Measurements from ENCODE around the gene KYAT1. TPM values are rescaled to one million over a fixed set of nuclear protein-coding genes. Genes with fewer than 3 reads are reported as not detected.
A peak's percentile ranks its signal among the peaks of the same experiment; 100 is the strongest.
"Not testable (repeated sequence)": the region's sequence is repeated elsewhere in the genome, so short reads cannot be mapped to it uniquely, and the experiment has no call there.

Gene KYAT1
- total RNA-seq, 2 donors from 2014 or later = 19.9 to 49.0 TPM

- no peak for ATAC-seq
- H3K9me3 Mint-ChIP-seq = no peaks in the 10 kb centered on the region
- peak overlapping the region in 1 of 2 donors; percentile 59 for H3K27ac Mint-ChIP-seq
Observed at GRCh38 chr9:128870128-128870940, 11.4 kb downstream of the KYAT1 start.

GRCh38 chr9:128863647-128864046 lies 18.1 kb downstream of the KYAT1 start:
- Mint-ChIP-seq H3K27ac (no peak overlapping the region), H3K9me3 (no peaks in the 10 kb centered on the region), H3K36me3 (no peaks in the 10 kb centered on the region)
- ATAC-seq (peak; percentile 94 to 98), DNase-seq (ENCODE audit: low spot score in 2 of 2) (peak; percentile 76 to 91)

More at GRCh38 chr9:128870128-128870940, 11.4 kb downstream of the KYAT1 start:
- DNase-seq (ENCODE audit: low spot score in 2 of 2) = no peak
- no peaks in the 10 kb centered on the region for H3K36me3 Mint-ChIP-seq

- ATAC-seq (no peak), DNase-seq (ENCODE audit: low spot score in 2 of 2) (no peak)
- Mint-ChIP-seq H3K36me3 (no peaks in the 10 kb centered on the region), H3K9me3 (no peaks in the 10 kb centered on the region), H3K27ac (no peak overlapping the region)
Observed at GRCh38 chr9:128862401-128862851, 19.3 kb downstream of the KYAT1 start.

- no peak for ATAC-seq
Observed at GRCh38 chr9:128861501-128861900, 20.2 kb downstream of the KYAT1 start.

GRCh38 chr9:128860937-128861336 lies 20.8 kb downstream of the KYAT1 start:
- no peak for DNase-seq (ENCODE audit: low spot score in 2 of 2)

More at GRCh38 chr9:128861501-128861900, 20.2 kb downstream of the KYAT1 start:
- no peaks in the 10 kb centered on the region for H3K36me3 Mint-ChIP-seq
- DNase-seq (ENCODE audit: low spot score in 2 of 2) = no peak
- H3K9me3 Mint-ChIP-seq = no peaks in the 10 kb centered on the region
- H3K27ac Mint-ChIP-seq = no peak overlapping the region

GRCh38 chr9:128858476-128858875 lies 23.3 kb downstream of the KYAT1 start:
- H3K9me3 Mint-ChIP-seq; H3K27ac Mint-ChIP-seq; ATAC-seq; H3K36me3 Mint-ChIP-seq; DNase-seq (ENCODE audit: low spot score in 2 of 2): not testable (repeated sequence)

More at GRCh38 chr9:128860937-128861336, 20.8 kb downstream of the KYAT1 start:
- Mint-ChIP-seq H3K9me3 (no peaks in the 10 kb centered on the region), H3K27ac (no peak overlapping the region), H3K36me3 (no peaks in the 10 kb centered on the region)
- no peak for ATAC-seq

- DNase-seq (ENCODE audit: low spot score in 2 of 2); H3K27ac Mint-ChIP-seq; ATAC-seq: not testable (repeated sequence)
- Mint-ChIP-seq H3K36me3 (peaks cover 9 to 16% of the 10 kb centered on the region in 2 donors), H3K9me3 (peaks cover 8 to 13% of the 10 kb centered on the region in 2 donors)
Observed at GRCh38 chr9:128854454-128854853, 27.3 kb downstream of the KYAT1 start.

- ATAC-seq; H3K27ac Mint-ChIP-seq; DNase-seq (ENCODE audit: low spot score in 2 of 2): not testable (repeated sequence)
- peaks cover 15 to 16% of the 10 kb centered on the region in 2 donors for H3K36me3 Mint-ChIP-seq
- H3K9me3 Mint-ChIP-seq = peaks cover 8 to 13% of the 10 kb centered on the region in 2 donors
Observed at GRCh38 chr9:128852646-128853045, 29.1 kb downstream of the KYAT1 start.

GRCh38 chr9:128851779-128852600 lies 29.8 kb downstream of the KYAT1 start:
- Mint-ChIP-seq H3K9me3 (peaks cover 8 to 13% of the 10 kb centered on the region in 2 donors), H3K36me3 (peaks cover 16% of the 10 kb centered on the region in 2 donors)
- peak in 1 of 2 donors; percentile 13 for DNase-seq (ENCODE audit: low spot score in 2 of 2)
- H3K27ac Mint-ChIP-seq, ATAC-seq: not testable (repeated sequence)

GRCh38 chr9:128851024-128851423 lies 30.7 kb downstream of the KYAT1 start:
- H3K9me3 Mint-ChIP-seq = peaks cover 8 to 13% of the 10 kb centered on the region in 2 donors
- not testable (repeated sequence) for DNase-seq (ENCODE audit: low spot score in 2 of 2); ATAC-seq; H3K27ac Mint-ChIP-seq
- H3K36me3 Mint-ChIP-seq = peaks cover 16% of the 10 kb centered on the region in 2 donors

- DNase-seq (ENCODE audit: low spot score in 2 of 2) = no peak
- Mint-ChIP-seq H3K27ac (peak overlapping the region in 1 of 2 donors; percentile 9), H3K9me3 (peaks cover 8 to 13% of the 10 kb centered on the region in 2 donors), H3K36me3 (peaks cover 16% of the 10 kb centered on the region in 2 donors)
- no peak for ATAC-seq
Observed at GRCh38 chr9:128847803-128848202, 33.9 kb downstream of the KYAT1 start.

- H3K9me3 Mint-ChIP-seq = peaks cover 7 to 13% of the 10 kb centered on the region in 2 donors
- no peak overlapping the region for H3K27ac Mint-ChIP-seq
- H3K36me3 Mint-ChIP-seq = peaks cover 15% of the 10 kb centered on the region in 2 donors
- ATAC-seq = no peak
- no peak for DNase-seq (ENCODE audit: low spot score in 2 of 2)
Observed at GRCh38 chr9:128846680-128847030, 35.1 kb downstream of the KYAT1 start.

- no peak for ATAC-seq
- Mint-ChIP-seq H3K9me3 (no peaks in the 10 kb centered on the region), H3K27ac (no peak overlapping the region), H3K36me3 (peaks cover 2 to 7% of the 10 kb centered on the region in 2 donors)
- DNase-seq (ENCODE audit: low spot score in 2 of 2) = no peak
Observed at GRCh38 chr9:128845186-128845931, 36.4 kb downstream of the KYAT1 start.

- DNase-seq (ENCODE audit: low spot score in 2 of 2); H3K9me3 Mint-ChIP-seq; H3K27ac Mint-ChIP-seq; ATAC-seq: not testable (repeated sequence)
- H3K36me3 Mint-ChIP-seq = peaks cover 0 to 10% of the 10 kb centered on the region in 2 donors
Observed at GRCh38 chr9:128843171-128843570, 38.6 kb downstream of the KYAT1 start.

GRCh38 chr9:128841694-128842492 lies 39.9 kb downstream of the KYAT1 start:
- DNase-seq (ENCODE audit: low spot score in 2 of 2) (no peak), ATAC-seq (peak in 1 of 2 donors; percentile 34)
- Mint-ChIP-seq H3K27ac (no peak overlapping the region), H3K36me3 (peaks cover 0 to 9% of the 10 kb centered on the region in 2 donors), H3K9me3 (no peaks in the 10 kb centered on the region)

Data from activated naive CD4-positive, alpha-beta T cell treated with anti-CD3 and anti-CD28 coated beads, Interleukin-2, amount 50 U/mL, for 72 hours (primary cell).